ENCODE data around the gene CDYL2. TPM values are rescaled to one million over a fixed set of nuclear protein-coding genes. Genes with fewer than 3 reads are reported as not detected.

The CDYL2 gene
- total RNA-seq, 5 donors from 2014 or later (not counting 1 experiment from before 2014, with no cell fraction given), result 15.4 to 45.4 (median 32.1) TPM

DNA sequence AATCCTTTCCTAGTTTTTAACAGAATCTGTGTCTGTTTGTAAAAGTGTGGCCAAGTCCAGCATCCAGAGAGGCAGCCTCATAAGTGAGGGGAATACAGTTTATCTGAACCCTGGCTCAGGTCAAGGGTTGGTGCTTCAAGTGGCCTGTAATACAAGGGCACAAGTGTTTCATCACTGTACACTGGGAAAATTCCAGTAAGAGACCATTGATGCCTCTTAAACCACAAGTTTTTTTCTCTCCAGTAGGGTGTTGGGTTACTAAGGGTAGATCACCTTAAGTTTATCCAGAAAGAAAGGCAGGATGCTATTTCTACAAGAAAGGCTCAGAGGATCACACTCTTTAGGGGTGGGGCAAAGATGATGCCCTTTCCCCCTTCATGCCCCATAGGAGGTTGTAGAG lies 96.7 kb downstream of the CDYL2 start:
- H3K9me3 Mint-ChIP-seq, result peaks cover 0 to 5% (median 0%) of the 10 kb centered on the region in 3 donors
- peaks cover 19% of the 10 kb centered on the region for H3K36me3 Mint-ChIP-seq
- Histone ChIP-seq H3K36me3 (ENCODE audit: control insufficient read depth in 2 of 2, extremely low read depth in 1 of 2, insufficient read depth in 1 of 2, low read length in 1 of 2) (no peaks in the 10 kb centered on the region), H3K27ac (ENCODE audit: low read length) (no peak overlapping the region), H3K4me1 (ENCODE audit: control insufficient read depth in 1 of 2, extremely low read depth in 1 of 2, insufficient read depth in 2 of 2, low read length in 2 of 2) (no peaks in the 10 kb centered on the region), H3K4me3 (ENCODE audit: control insufficient read depth in 1 of 2, extremely low read depth in 1 of 2, low read length in 1 of 2) (no peak overlapping the region), H3K9me3 (no peaks in the 10 kb centered on the region), H3K27me3 (replicated peaks in 1 of 2; ENCODE audit: control insufficient read depth in 2 of 2, extremely low read depth in 1 of 2, insufficient read depth in 2 of 2, low read length in 1 of 2) (no peaks in the 10 kb centered on the region)
- ChIA-PET POLR2A (no interaction called here), CTCF (no interaction called here)
- H3K4me1 Mint-ChIP-seq, result peaks cover 0 to 7% (median 4%) of the 10 kb centered on the region in 3 donors
- H3K4me3 Mint-ChIP-seq, result no peak overlapping the region
- ATAC-seq (replicated peaks in 1 of 4) (no peak), DNase-seq (no peak)
- H3K27me3 Mint-ChIP-seq, result no peaks in the 10 kb centered on the region
- H3K27ac Mint-ChIP-seq, result no peak overlapping the region

DNA sequence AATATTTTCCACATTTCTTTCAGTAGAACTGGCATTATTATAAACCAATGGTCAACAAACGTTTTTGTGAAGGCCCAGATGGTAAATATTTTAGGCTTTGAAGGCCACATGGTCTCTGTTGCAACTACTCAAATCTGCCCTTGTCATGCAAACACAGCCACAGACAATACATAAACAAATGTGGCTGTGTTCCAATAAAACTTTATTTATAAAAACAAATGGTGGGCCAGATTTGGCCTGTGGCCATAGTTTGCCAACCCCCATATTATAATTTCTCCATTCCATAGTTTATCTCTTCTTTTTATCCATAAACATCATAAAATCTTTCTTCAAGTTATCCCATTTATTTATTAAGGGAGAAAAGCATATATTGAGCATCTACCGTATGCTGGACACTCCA lies 98.8 kb downstream of the CDYL2 start:
- Histone ChIP-seq H3K4me3 (ENCODE audit: control insufficient read depth in 1 of 2, extremely low read depth in 1 of 2, low read length in 1 of 2) (no peak overlapping the region), H3K27ac (ENCODE audit: low read length) (no peak overlapping the region), H3K27me3 (replicated peaks in 1 of 2; ENCODE audit: control insufficient read depth in 2 of 2, extremely low read depth in 1 of 2, insufficient read depth in 2 of 2, low read length in 1 of 2) (no peaks in the 10 kb centered on the region), H3K4me1 (ENCODE audit: control insufficient read depth in 1 of 2, extremely low read depth in 1 of 2, insufficient read depth in 2 of 2, low read length in 2 of 2) (peaks cover 0 to 3% of the 10 kb centered on the region in 2 experiments), H3K9me3 (no peaks in the 10 kb centered on the region), H3K36me3 (ENCODE audit: control insufficient read depth in 2 of 2, extremely low read depth in 1 of 2, insufficient read depth in 1 of 2, low read length in 1 of 2) (no peaks in the 10 kb centered on the region)
- no peak overlapping the region for H3K27ac Mint-ChIP-seq
- H3K9me3 Mint-ChIP-seq, result peaks cover 0 to 5% (median 0%) of the 10 kb centered on the region in 3 donors
- H3K36me3 Mint-ChIP-seq, result peaks cover 19% of the 10 kb centered on the region
- DNase-seq (no peak), ATAC-seq (replicated peaks in 1 of 4) (no peak)
- no peak overlapping the region for H3K4me3 Mint-ChIP-seq
- H3K4me1 Mint-ChIP-seq, result peaks cover 5 to 12% (median 9%) of the 10 kb centered on the region in 3 donors
- WGBS (ENCODE audit: insufficient coverage), result no CpG with 5 or more reads among the region's 2 CpGs
- ChIA-PET POLR2A (no interaction called here), CTCF (no interaction called here)
- H3K27me3 Mint-ChIP-seq, result no peaks in the 10 kb centered on the region

DNA sequence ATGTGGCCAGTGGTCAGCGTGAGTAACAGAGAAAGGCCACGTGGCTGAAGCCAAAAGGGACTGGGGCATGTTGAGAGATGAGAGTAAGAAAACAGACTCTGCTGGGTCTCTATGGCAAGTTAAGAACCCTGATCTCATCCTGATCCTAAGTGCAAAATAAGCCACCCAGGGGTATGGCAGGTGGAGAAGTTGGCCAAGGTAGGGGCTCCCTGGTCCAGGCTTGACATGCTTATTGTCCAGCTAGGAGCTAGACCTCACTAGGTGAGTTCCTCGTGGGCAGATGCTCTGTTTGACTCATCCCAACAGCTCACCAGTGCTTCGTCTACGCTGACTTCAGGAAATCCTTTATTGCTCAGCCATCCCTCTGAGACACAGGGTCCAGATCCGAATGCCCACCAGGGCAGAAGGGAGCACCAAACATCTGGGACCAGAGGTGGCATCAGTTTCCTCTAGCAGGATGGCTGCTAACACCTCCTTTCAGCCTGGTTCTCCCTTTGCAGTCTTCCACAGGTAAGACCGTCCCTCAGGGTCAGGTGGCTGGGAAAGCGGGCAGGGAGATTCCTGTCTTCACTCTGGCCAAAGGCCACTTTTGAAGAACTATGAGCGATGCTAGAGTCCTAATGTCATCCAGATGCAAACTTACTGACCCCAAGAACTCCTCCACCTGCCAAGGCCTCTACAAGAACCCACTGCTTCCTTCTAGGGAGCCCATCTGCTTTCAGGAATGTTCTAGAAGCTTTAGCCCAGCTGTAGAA lies 99.5 kb downstream of the CDYL2 start:
- no peak overlapping the region for H3K27ac Mint-ChIP-seq
- no peaks in the 10 kb centered on the region for H3K36me3 ChIP-seq (ENCODE audit: control insufficient read depth in 2 of 2, extremely low read depth in 1 of 2, insufficient read depth in 1 of 2, low read length in 1 of 2)
- peaks cover 7 to 16% (median 13%) of the 10 kb centered on the region in 3 donors for H3K4me1 Mint-ChIP-seq
- 83% methylated on average over 9 of the region's 9 CpGs for WGBS (ENCODE audit: insufficient coverage)
- ATAC-seq (replicated peaks in 1 of 4) (no peak), DNase-seq (no peak)
- H3K27me3 Mint-ChIP-seq, result no peaks in the 10 kb centered on the region
- H3K4me1 ChIP-seq (ENCODE audit: control insufficient read depth in 1 of 2, extremely low read depth in 1 of 2, insufficient read depth in 2 of 2, low read length in 2 of 2), result peaks cover 0 to 3% of the 10 kb centered on the region in 2 experiments
- CTCF ChIA-PET, result no interaction called here
- peaks cover 19% of the 10 kb centered on the region for H3K36me3 Mint-ChIP-seq
- no peak overlapping the region for H3K27ac ChIP-seq (ENCODE audit: low read length)
- no peak overlapping the region for H3K4me3 ChIP-seq (ENCODE audit: control insufficient read depth in 1 of 2, extremely low read depth in 1 of 2, low read length in 1 of 2)
- no peak overlapping the region for H3K4me3 Mint-ChIP-seq
- peaks cover 0 to 5% (median 0%) of the 10 kb centered on the region in 3 donors for H3K9me3 Mint-ChIP-seq
- H3K27me3 ChIP-seq (replicated peaks in 1 of 2; ENCODE audit: control insufficient read depth in 2 of 2, extremely low read depth in 1 of 2, insufficient read depth in 2 of 2, low read length in 1 of 2), result no peaks in the 10 kb centered on the region
- POLR2A ChIA-PET, result no interaction called here
- no peaks in the 10 kb centered on the region for H3K9me3 ChIP-seq

DNA sequence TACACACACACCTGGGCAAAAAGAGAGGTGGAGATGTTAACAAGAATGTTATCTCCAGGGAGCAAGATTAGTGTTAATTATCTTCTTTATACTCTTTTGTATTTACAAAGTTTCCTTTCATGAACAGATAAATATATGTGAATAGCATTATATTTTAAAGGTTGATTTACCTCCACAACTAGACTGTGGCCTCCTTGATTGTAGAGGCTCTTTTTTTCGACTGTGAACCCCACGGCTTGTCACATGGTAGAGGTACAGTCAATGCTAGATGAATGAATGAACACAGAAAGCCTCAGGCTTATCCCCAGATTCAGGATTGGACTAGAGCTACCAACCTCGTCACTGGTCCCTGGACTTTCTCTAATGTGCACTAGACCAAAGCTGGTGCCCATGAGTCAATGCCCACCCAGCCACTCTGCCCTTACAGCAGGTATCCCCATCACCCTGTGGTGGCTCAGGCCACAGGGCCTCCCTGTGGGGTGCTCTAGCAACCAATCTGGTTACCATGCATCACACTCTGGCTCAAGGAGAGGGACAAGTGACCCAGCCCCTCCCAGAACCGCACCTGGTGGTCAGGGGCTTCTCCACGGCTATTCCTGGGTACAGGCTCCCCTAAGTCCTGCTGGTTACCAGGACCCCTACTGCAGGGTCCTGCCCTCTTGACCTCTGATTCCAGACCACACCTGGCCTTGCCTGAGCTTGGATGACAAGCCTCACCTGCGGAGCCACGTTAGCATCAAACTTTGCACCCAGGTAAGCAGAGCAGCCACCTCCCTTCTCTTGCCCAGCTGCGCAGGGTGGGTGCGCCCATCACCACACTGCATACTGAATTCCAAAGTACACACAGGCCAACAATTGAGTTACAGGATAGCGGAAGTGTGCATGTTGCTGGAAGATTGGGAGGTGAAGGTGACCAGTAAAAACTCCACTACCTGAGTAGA lies 101.0 kb downstream of the CDYL2 start:
- H3K27me3 Mint-ChIP-seq, result no peaks in the 10 kb centered on the region
- 97% methylated on average over 5 of the region's 10 CpGs for WGBS (ENCODE audit: insufficient coverage)
- no peak overlapping the region for H3K27ac ChIP-seq (ENCODE audit: low read length)
- peaks cover 23% of the 10 kb centered on the region for H3K36me3 Mint-ChIP-seq
- ChIA-PET CTCF (no interaction called here), POLR2A (no interaction called here)
- H3K27ac Mint-ChIP-seq, result no peak overlapping the region
- H3K4me3 Mint-ChIP-seq, result no peak overlapping the region
- H3K36me3 ChIP-seq (ENCODE audit: control insufficient read depth in 2 of 2, extremely low read depth in 1 of 2, insufficient read depth in 1 of 2, low read length in 1 of 2), result no peaks in the 10 kb centered on the region
- DNase-seq (no peak), ATAC-seq (replicated peaks in 1 of 4) (no peak)
- H3K4me1 ChIP-seq (ENCODE audit: control insufficient read depth in 1 of 2, extremely low read depth in 1 of 2, insufficient read depth in 2 of 2, low read length in 2 of 2), result peaks cover 0 to 3% of the 10 kb centered on the region in 2 experiments
- H3K9me3 ChIP-seq, result no peaks in the 10 kb centered on the region
- H3K9me3 Mint-ChIP-seq, result peaks cover 3 to 8% (median 5%) of the 10 kb centered on the region in 3 donors
- no peaks in the 10 kb centered on the region for H3K27me3 ChIP-seq (replicated peaks in 1 of 2; ENCODE audit: control insufficient read depth in 2 of 2, extremely low read depth in 1 of 2, insufficient read depth in 2 of 2, low read length in 1 of 2)
- peaks cover 13 to 21% (median 19%) of the 10 kb centered on the region in 3 donors for H3K4me1 Mint-ChIP-seq
- no peak overlapping the region for H3K4me3 ChIP-seq (ENCODE audit: control insufficient read depth in 1 of 2, extremely low read depth in 1 of 2, low read length in 1 of 2)

DNA sequence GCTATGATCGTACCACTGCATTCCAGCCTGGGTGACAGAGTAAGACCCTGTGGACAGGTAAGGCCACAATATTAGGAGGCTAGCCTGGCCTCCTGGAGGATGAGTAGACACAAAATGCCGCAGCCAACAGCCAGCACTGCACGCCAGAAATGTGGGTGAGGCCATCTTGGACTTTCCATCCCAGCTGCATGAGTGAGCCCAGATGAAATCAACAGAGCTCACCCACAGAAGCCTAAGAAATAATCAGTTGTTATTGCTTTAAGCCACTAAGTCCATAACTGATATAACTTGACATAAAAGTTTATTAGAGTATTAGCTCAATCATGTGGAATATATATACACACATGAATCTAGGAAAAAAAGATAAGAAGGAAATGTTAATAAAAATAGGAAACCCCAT lies 101.7 kb downstream of the CDYL2 start:
- H3K4me1 Mint-ChIP-seq, result peaks cover 14 to 26% (median 22%) of the 10 kb centered on the region in 3 donors
- 100% methylated on average over 1 of the region's 3 CpGs for WGBS (ENCODE audit: insufficient coverage)
- no peak overlapping the region for H3K27ac Mint-ChIP-seq
- H3K27me3 Mint-ChIP-seq, result no peaks in the 10 kb centered on the region
- ChIA-PET POLR2A (no interaction called here), CTCF (no interaction called here)
- H3K36me3 Mint-ChIP-seq, result peaks cover 21% of the 10 kb centered on the region
- no peak overlapping the region for H3K27ac ChIP-seq (ENCODE audit: low read length)
- H3K9me3 ChIP-seq, result no peaks in the 10 kb centered on the region
- H3K36me3 ChIP-seq (ENCODE audit: control insufficient read depth in 2 of 2, extremely low read depth in 1 of 2, insufficient read depth in 1 of 2, low read length in 1 of 2), result no peaks in the 10 kb centered on the region
- peaks cover 3 to 8% (median 7%) of the 10 kb centered on the region in 3 donors for H3K9me3 Mint-ChIP-seq
- ATAC-seq (replicated peaks in 1 of 4), result no peak
- no peak overlapping the region for H3K4me3 Mint-ChIP-seq
- peaks cover 0 to 3% of the 10 kb centered on the region in 2 experiments for H3K4me1 ChIP-seq (ENCODE audit: control insufficient read depth in 1 of 2, extremely low read depth in 1 of 2, insufficient read depth in 2 of 2, low read length in 2 of 2)
- no peaks in the 10 kb centered on the region for H3K27me3 ChIP-seq (replicated peaks in 1 of 2; ENCODE audit: control insufficient read depth in 2 of 2, extremely low read depth in 1 of 2, insufficient read depth in 2 of 2, low read length in 1 of 2)
- H3K4me3 ChIP-seq (ENCODE audit: control insufficient read depth in 1 of 2, extremely low read depth in 1 of 2, low read length in 1 of 2), result no peak overlapping the region
- DNase-seq, result no peak

DNA sequence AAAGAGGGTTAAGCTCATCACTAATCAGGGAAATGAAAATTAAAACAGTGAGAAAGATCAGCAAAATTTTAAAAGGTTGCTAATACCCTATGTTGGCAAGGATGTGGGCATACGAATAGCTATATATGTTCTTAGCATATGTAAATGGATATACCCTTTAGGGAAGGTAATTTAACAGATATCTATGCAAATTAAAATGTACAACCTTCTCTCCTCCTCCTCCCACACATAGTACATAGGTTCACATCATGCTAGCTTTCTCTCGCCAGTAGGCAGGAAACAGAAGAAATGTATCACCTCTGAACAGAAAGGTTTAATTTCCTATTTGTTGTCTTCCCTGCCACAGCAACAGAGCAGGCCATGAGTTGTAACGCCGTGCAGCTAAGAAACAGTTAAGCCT lies 103.8 kb downstream of the CDYL2 start:
- no peak overlapping the region for H3K4me3 Mint-ChIP-seq
- H3K27me3 Mint-ChIP-seq, result no peaks in the 10 kb centered on the region
- peaks cover 3 to 7% (median 5%) of the 10 kb centered on the region in 3 donors for H3K9me3 Mint-ChIP-seq
- H3K36me3 Mint-ChIP-seq, result peaks cover 9% of the 10 kb centered on the region
- Histone ChIP-seq H3K4me1 (ENCODE audit: control insufficient read depth in 1 of 2, extremely low read depth in 1 of 2, insufficient read depth in 2 of 2, low read length in 2 of 2) (peaks cover 0 to 3% of the 10 kb centered on the region in 2 experiments), H3K36me3 (ENCODE audit: control insufficient read depth in 2 of 2, extremely low read depth in 1 of 2, insufficient read depth in 1 of 2, low read length in 1 of 2) (no peaks in the 10 kb centered on the region), H3K27ac (ENCODE audit: low read length) (no peak overlapping the region), H3K9me3 (no peaks in the 10 kb centered on the region), H3K4me3 (ENCODE audit: control insufficient read depth in 1 of 2, extremely low read depth in 1 of 2, low read length in 1 of 2) (no peak overlapping the region), H3K27me3 (replicated peaks in 1 of 2; ENCODE audit: control insufficient read depth in 2 of 2, extremely low read depth in 1 of 2, insufficient read depth in 2 of 2, low read length in 1 of 2) (no peaks in the 10 kb centered on the region)
- no peak overlapping the region for H3K27ac Mint-ChIP-seq
- WGBS (ENCODE audit: insufficient coverage), result 36% methylated on average over 3 of the region's 4 CpGs
- ATAC-seq (replicated peaks in 1 of 4), result no peak
- ChIA-PET CTCF (no interaction called here), POLR2A (no interaction called here)
- H3K4me1 Mint-ChIP-seq, result peaks cover 14 to 41% (median 22%) of the 10 kb centered on the region in 3 donors
- DNase-seq, result no peak

Measured in T-cell (primary cell).